Body of pancreas (tissue), 4 donors: ENCODE measurements around the gene ZFX. TPM values are rescaled to one million over a fixed set of nuclear protein-coding genes. Genes with fewer than 3 reads are reported as not detected.

Experiments used
- ATAC-seq: fragments of 150-250 bp; one replicate; pipeline ENCODE4 v1.9.1; 2016
- DNase-seq, 4 donors: peaks; one replicate each; pipeline ENCODE4 v3.0.0-alpha.2; 2019
- H3K27ac ChIP-seq, 4 donors: fragments of 200-600 bp; sonication (generic); 1 replicate in 3 of 4; 2 replicates in 1 of 4; pipeline versions ENCODE4 v1.5.1 to v1.6.1; 2016 to 2019; ENCODE audit warnings: mild to moderate bottlenecking in 1 of 4, mixed read lengths in 1 of 4, moderate library complexity in 1 of 4
- H3K27me3 ChIP-seq, 2 donors: fragments of 200-600 bp; sonication (generic); one replicate each; pipeline ENCODE4 v1.6.0; 2016; ENCODE audit warnings: mild to moderate bottlenecking in 1 of 2
- H3K36me3 ChIP-seq, 2 donors: fragments of 200-600 bp; sonication (generic); replicated peaks in 1 of 2; 2 replicates each; pipeline ENCODE4 v1.5.1; 2016; ENCODE audit warnings: low read depth in 2 of 2; ENCODE audit not compliant: insufficient read depth in 1 of 2
- H3K4me1 ChIP-seq: fragments of 200-600 bp; sonication (generic); one replicate; pipeline ENCODE4 v1.6.0; 2016
- H3K4me3 ChIP-seq, 2 donors: fragments of 200-600 bp; sonication (generic); 1 replicate in 1 of 2; 2 replicates in 1 of 2; pipeline ENCODE4 v1.5.1; 2016 to 2019
- H3K9me3 ChIP-seq, 3 donors: fragments of 200-600 bp; sonication (generic); 1 replicate in 2 of 3; 2 replicates in 1 of 3; pipeline ENCODE4 v1.5.1; 2016
- CTCF ChIP-seq, 7 experiments: fragments of 450-650 bp in 4 of 7; fragments of 200-600 bp in 3 of 7; sonication (generic) in 3 of 7; IDR thresholded peaks; one replicate each; pipeline ENCODE4 v1.5.1; 2016 to 2019; ENCODE audit warnings: antibody characterized with exemption in 7 of 7
- POLR2A ChIP-seq, 3 donors: fragments of 450-650 bp; IDR thresholded peaks; one replicate each; pipeline ENCODE4 v1.6.1; 2016; ENCODE audit warnings: antibody characterized with exemption in 3 of 3, mild to moderate bottlenecking in 2 of 3
- WGBS, 2 donors: methylation state at CpG; one replicate each; pipeline ENCODE4 v1.1.5; 2017; 5-methylcytosine and 5-hydroxymethylcytosine counted together
- intact Hi-C: fragments of 100-400 bp; cut with DNase I; formaldehyde crosslinking; loops from one replicate; pipeline ENCODE4 v1.15.1; 2023
- total RNA-seq, 2 donors: library from RNA; depleted of rRNA; stranded (reverse); fragments of >200 nt; gene quantifications; one replicate each; pipeline ENCODE4 v1.1.0, GENCODE V29; 2016

ZFX gene
- total RNA-seq, 2 donors from 2014 or later = 23.4 to 28.3 TPM

GRCh38 chrX:24186986-24187385 is 37.5 kb downstream of the ZFX start:
- no peaks in the 10 kb centered on the region for H3K36me3 ChIP-seq
- no peak for DNase-seq
- 49 to 54% methylated on average over 4 of the region's 4 CpGs for WGBS, 2 donors
- no peaks in the 10 kb centered on the region for H3K27me3 ChIP-seq
- no peaks in the 10 kb centered on the region for H3K9me3 ChIP-seq
- H3K27ac ChIP-seq = no peak overlapping the region
- TF ChIP-seq CTCF (IDR thresholded peaks at IDR 0.05) = no peak
- TF ChIP-seq POLR2A (IDR thresholded peaks at IDR 0.05) = no peak
- no peak for ATAC-seq
- peaks cover 33% of the 10 kb centered on the region for H3K4me1 ChIP-seq
- H3K4me3 ChIP-seq = no peak overlapping the region
- intact Hi-C loops = no loop called here

GRCh38 chrX:24189490-24189889 is 40.0 kb downstream of the ZFX start:
- no peak for DNase-seq
- 27 to 44% methylated on average over 2 of the region's 2 CpGs for WGBS, 2 donors
- H3K4me3 ChIP-seq = no peak overlapping the region
- H3K27me3 ChIP-seq = no peaks in the 10 kb centered on the region
- no peaks in the 10 kb centered on the region for H3K36me3 ChIP-seq
- intact Hi-C loops = no loop called here
- peak overlapping the region in 1 of 4 donors; percentile 2 for H3K27ac ChIP-seq
- H3K9me3 ChIP-seq = no peaks in the 10 kb centered on the region
- H3K4me1 ChIP-seq = peaks cover 28% of the 10 kb centered on the region
- ATAC-seq = no peak
- TF ChIP-seq POLR2A (IDR thresholded peaks at IDR 0.05) = no peak
- TF ChIP-seq CTCF (IDR thresholded peaks at IDR 0.05) = no peak

GRCh38 chrX:24190500-24191156 is 41.1 kb downstream of the ZFX start:
- DNase-seq = peak in 3 of 4 donors; percentile 16 to 51 (median 46)
- H3K27ac ChIP-seq = peak overlapping the region in 3 of 4 donors; percentile 62 to 76 (median 71)

GRCh38 chrX:24196509-24196908 is 47.0 kb downstream of the ZFX start:
- intact Hi-C loops = no loop called here
- Histone ChIP-seq H3K27ac (no peak overlapping the region), H3K9me3 (no peaks in the 10 kb centered on the region), H3K4me1 (peaks cover 5% of the 10 kb centered on the region), H3K36me3 (no peaks in the 10 kb centered on the region), H3K4me3 (no peak overlapping the region), H3K27me3 (no peaks in the 10 kb centered on the region)
- 89% methylated on average over 1 of the region's 1 CpG; no CpG with 5 or more reads in 1 of the 2 donors for WGBS, 2 donors
- no peak for TF ChIP-seq CTCF (IDR thresholded peaks at IDR 0.05)
- TF ChIP-seq POLR2A (IDR thresholded peaks at IDR 0.05) = no peak
- no peak for DNase-seq
- ATAC-seq = no peak

More at GRCh38 chrX:24190500-24191156, 41.1 kb downstream of the ZFX start:
- Histone ChIP-seq H3K4me1 (peaks cover 28% of the 10 kb centered on the region), H3K9me3 (no peaks in the 10 kb centered on the region), H3K27me3 (no peaks in the 10 kb centered on the region), H3K4me3 (no peak overlapping the region), H3K36me3 (no peaks in the 10 kb centered on the region)
- intact Hi-C loops = no loop called here
- peak; percentile 90 for ATAC-seq
- TF ChIP-seq POLR2A (IDR thresholded peaks at IDR 0.05) (no peak), CTCF (IDR thresholded peaks at IDR 0.05) (no peak)
- 15 to 21% methylated on average over 2 of the region's 2 CpGs for WGBS, 2 donors

GRCh38 chrX:24198101-24198500 is 48.6 kb downstream of the ZFX start:
- no peaks in the 10 kb centered on the region for H3K27me3 ChIP-seq
- no peaks in the 10 kb centered on the region for H3K36me3 ChIP-seq
- ATAC-seq = no peak
- no peaks in the 10 kb centered on the region for H3K9me3 ChIP-seq
- TF ChIP-seq CTCF (IDR thresholded peaks at IDR 0.05) = no peak
- no peak for TF ChIP-seq POLR2A (IDR thresholded peaks at IDR 0.05)
- WGBS, 2 donors = 79 to 85% methylated on average over 4 of the region's 4 CpGs
- intact Hi-C loops = no loop called here
- DNase-seq = no peak
- no peak overlapping the region for H3K4me3 ChIP-seq
- no peak overlapping the region for H3K27ac ChIP-seq
- H3K4me1 ChIP-seq = peaks cover 21% of the 10 kb centered on the region
